SU-DHL-6 (cell line): Measurements from ENCODE around the gene COX14.

ENCODE experiments used
- H2AFZ ChIP-seq: fragments of 200-600 bp; sonication (generic); 2 replicates; pipeline ENCODE4 v1.6.1; 2014; ENCODE audit warnings: low read depth, mild to moderate bottlenecking, moderate library complexity, mixed read lengths, antibody characterized with exemption, low read length; ENCODE audit not compliant: severe bottlenecking
- H3F3A ChIP-seq: fragments of 200-600 bp; shearing (Covaris generic); 2 replicates; pipeline ENCODE4 v1.6.0; 2016; ENCODE audit warnings: antibody characterized with exemption, mild to moderate bottlenecking; ENCODE audit not compliant: insufficient read depth
- H3K27ac ChIP-seq: fragments of 200-600 bp; sonication (generic); 2 replicates; pipeline ENCODE4 v1.5.1; 2016; ENCODE audit warnings: low read depth, mild to moderate bottlenecking, low read length, moderate library complexity, mixed read lengths
- H3K27me3 ChIP-seq: fragments of 200-600 bp; sonication (generic), shearing (Covaris generic); 2 replicates; pipeline ENCODE4 v1.6.0; 2014; ENCODE audit warnings: mild to moderate bottlenecking, low read length
- H3K36me3 ChIP-seq: fragments of 200-600 bp; sonication (generic); 2 replicates; pipeline ENCODE4 v1.6.1; 2014; ENCODE audit warnings: mild to moderate bottlenecking, low read length, mixed read lengths
- H3K4me2 ChIP-seq: fragments of 300-600, 200-600 bp; shearing (Covaris generic), sonication (generic); 2 replicates; pipeline ENCODE4 v1.6.0; 2014; ENCODE audit warnings: low read length, low read depth, mild to moderate bottlenecking; ENCODE audit not compliant: poor library complexity, severe bottlenecking
- H3K4me3 ChIP-seq: fragments of 200-600 bp; sonication (generic); 2 replicates; pipeline ENCODE4 v1.5.1; 2014; ENCODE audit warnings: antibody characterized with exemption, low read length, mild to moderate bottlenecking, mixed read lengths; ENCODE audit not compliant: insufficient read depth, poor library complexity, severe bottlenecking
- H3K79me2 ChIP-seq: fragments of 200-600 bp; sonication (generic); 2 replicates; pipeline ENCODE4 v1.6.1; 2014; ENCODE audit warnings: mild to moderate bottlenecking, low read length, moderate library complexity; ENCODE audit not compliant: insufficient read depth
- H3K9ac ChIP-seq: fragments of 200-600 bp; sonication (generic); 2 replicates; pipeline ENCODE4 v1.7.0; 2014; ENCODE audit warnings: mild to moderate bottlenecking, low read length
- H3K9me2 ChIP-seq: fragments of 200-600 bp; sonication (generic); replicated peaks from 2 replicates; pipeline ENCODE4 v1.6.1; 2014; ENCODE audit warnings: low read length; ENCODE audit not compliant: insufficient read depth
- H3K9me3 ChIP-seq: fragments of 200-600 bp; sonication (generic); 2 replicates; pipeline ENCODE4 v1.6.1; 2014; ENCODE audit warnings: low read length, mixed read lengths; ENCODE audit not compliant: insufficient read depth
- H4K20me1 ChIP-seq: fragments of 200-600 bp; sonication (generic); 2 replicates; pipeline ENCODE4 v1.6.1; 2014; ENCODE audit warnings: low read depth, mild to moderate bottlenecking, antibody characterized with exemption, low read length, moderate library complexity, mixed read lengths
- CTCF ChIP-seq: fragments of 200-600 bp; sonication (generic); IDR thresholded peaks from one replicate; pipeline ENCODE4 v1.5.1; 2017; ENCODE audit warnings: antibody characterized with exemption, mild to moderate bottlenecking, low read length, moderate library complexity; ENCODE audit not compliant: insufficient read depth, poor library complexity, severe bottlenecking
- EZH2phosphoT487 ChIP-seq: fragments of 200-600 bp; sonication (generic), shearing (Covaris generic); conservative IDR thresholded peaks from 2 replicates; pipeline ENCODE4 v1.6.1; 2018; ENCODE audit warnings: mild to moderate bottlenecking, antibody characterized with exemption, low read length, moderate library complexity, mixed read lengths

The COX14 gene

GRCh38 chr12:50157259-50157658 lies 45.2 kb downstream of the COX14 start:
- Histone ChIP-seq H3K36me3 (no peaks in the 10 kb centered on the region), H3K9me2 (no peaks in the 10 kb centered on the region), H3F3A (0 out of 2 replicates have a peak, but pooled peaks cover 3% of the 10 kb centered on the region), H3K27ac (no peak overlapping the region), H3K4me3 (no peak overlapping the region), H3K9ac (no peak overlapping the region), H4K20me1 (0 out of 2 replicates have a peak, but pooled peaks cover 3% of the 10 kb centered on the region), H3K79me2 (peaks cover 30% of the 10 kb centered on the region), H3K27me3 (no peaks in the 10 kb centered on the region), H2AFZ (no peak overlapping the region), H3K9me3 (no peaks in the 10 kb centered on the region), H3K4me2 (no peak overlapping the region)
- TF ChIP-seq CTCF = no peak
- TF ChIP-seq EZH2phosphoT487 = no peak

- H3K27me3 ChIP-seq = no peaks in the 10 kb centered on the region
- 0 out of 2 replicates have a peak, but pooled peaks cover 3% of the 10 kb centered on the region for H4K20me1 ChIP-seq
- H3K79me2 ChIP-seq = peaks cover 53% of the 10 kb centered on the region
- no peak overlapping the region for H3K4me3 ChIP-seq
- no peak overlapping the region for H3K4me2 ChIP-seq
- no peak overlapping the region for H3K9ac ChIP-seq
- H3F3A ChIP-seq = 0 out of 2 replicates have a peak, but pooled peaks cover 3% of the 10 kb centered on the region
- no peaks in the 10 kb centered on the region for H3K9me3 ChIP-seq
- TF ChIP-seq EZH2phosphoT487 (no peak), CTCF (no peak)
- no peak overlapping the region for H3K27ac ChIP-seq
- no peaks in the 10 kb centered on the region for H3K36me3 ChIP-seq
- no peaks in the 10 kb centered on the region for H3K9me2 ChIP-seq
- H2AFZ ChIP-seq = no peak overlapping the region
Observed at GRCh38 chr12:50160643-50161042, 48.6 kb downstream of the COX14 start.

GRCh38 chr12:50162230-50162629 lies 50.2 kb downstream of the COX14 start:
- H3K9me2 ChIP-seq = no peaks in the 10 kb centered on the region
- H3F3A ChIP-seq = 0 out of 2 replicates have a peak, but pooled peaks cover 5% of the 10 kb centered on the region
- TF ChIP-seq EZH2phosphoT487 (no peak), CTCF (no peak)
- H2AFZ ChIP-seq = no peak overlapping the region
- H3K9me3 ChIP-seq = no peaks in the 10 kb centered on the region
- no peaks in the 10 kb centered on the region for H3K27me3 ChIP-seq
- H3K79me2 ChIP-seq = peaks cover 57% of the 10 kb centered on the region
- no peak overlapping the region for H3K4me3 ChIP-seq
- H3K4me2 ChIP-seq = no peak overlapping the region
- H3K36me3 ChIP-seq = no peaks in the 10 kb centered on the region
- 0 out of 2 replicates have a peak, but pooled peaks cover 3% of the 10 kb centered on the region for H4K20me1 ChIP-seq
- H3K27ac ChIP-seq = no peak overlapping the region
- H3K9ac ChIP-seq = no peak overlapping the region
